GM18498 (cell line): ENCODE measurements around the gene PLXNA1.

Source experiments
- ATAC-seq: cut with Tn5 transposase; IDR thresholded peaks from one replicate; pipeline ENCODE4 v1.9.1; 2021; ENCODE audit warnings: mild to moderate bottlenecking, moderate library complexity; ENCODE audit not compliant: unreplicated experiment

PLXNA1 gene

DNA sequence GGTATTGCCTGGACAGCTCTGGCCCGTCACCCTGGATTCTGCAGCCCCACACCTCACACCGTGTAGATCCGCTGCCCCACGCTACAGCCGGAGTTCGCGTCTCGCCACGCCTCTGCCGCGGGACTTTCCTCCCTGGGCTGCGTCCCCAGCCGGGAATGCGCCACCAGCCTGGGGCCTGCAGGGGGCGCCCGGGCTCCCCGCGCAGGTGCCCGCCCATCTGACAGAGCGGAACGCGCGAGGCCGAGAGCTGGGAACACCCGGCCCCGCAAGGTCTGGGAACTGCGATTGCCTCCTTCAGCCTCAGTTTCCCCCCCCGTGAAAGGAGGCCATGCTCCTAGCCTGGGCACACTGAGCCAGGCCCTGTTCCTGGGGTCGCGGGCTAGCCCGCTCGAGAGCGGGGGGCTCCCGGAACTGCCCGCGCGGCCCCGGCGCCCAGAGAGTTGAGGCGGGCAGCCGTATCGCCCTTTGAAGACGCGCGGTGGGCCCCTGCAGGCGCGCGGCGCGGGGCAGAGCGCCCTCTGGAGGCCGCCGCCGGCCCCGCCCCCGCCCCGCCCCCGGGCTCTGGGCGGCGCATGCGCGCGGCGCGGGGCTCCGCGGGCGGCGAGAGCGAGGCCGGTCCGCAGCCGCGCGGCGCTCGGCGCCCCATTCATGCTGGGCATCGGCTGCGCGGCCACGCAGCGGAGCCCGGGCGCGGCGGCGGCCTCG is at the start of gene PLXNA1:
Gene PLXNA1, plus strand, starts transcription at position 645 of the 705 bp plus-strand sequence. CDS start 5,479 bp downstream, outside the sequence.
- peak; percentile 72 for ATAC-seq

DNA sequence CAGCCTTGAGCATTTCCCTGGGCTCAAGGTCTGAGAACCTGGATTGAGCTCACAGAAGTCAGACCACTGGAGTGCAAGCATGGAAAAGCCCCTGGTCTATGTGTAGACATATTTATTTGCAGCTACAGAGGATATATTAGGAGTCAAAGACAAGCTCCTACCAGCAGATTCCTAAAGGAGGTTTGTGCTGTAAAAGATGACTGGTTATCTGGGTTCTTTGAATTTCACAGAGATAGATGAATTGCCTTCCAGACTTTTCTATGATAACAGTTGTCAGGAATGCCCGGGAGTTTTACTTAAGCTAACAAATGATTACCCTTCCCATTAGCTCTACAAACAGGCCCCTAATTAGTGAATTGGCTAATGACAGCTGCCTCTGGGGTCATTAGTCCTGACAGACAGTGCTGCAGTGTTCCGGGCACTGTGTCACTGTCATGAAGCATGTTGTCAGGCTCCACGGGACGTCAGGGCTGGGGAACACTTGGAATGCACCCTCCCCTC is 48.8 kb upstream of the PLXNA1 start:
- ATAC-seq, result no peak

DNA sequence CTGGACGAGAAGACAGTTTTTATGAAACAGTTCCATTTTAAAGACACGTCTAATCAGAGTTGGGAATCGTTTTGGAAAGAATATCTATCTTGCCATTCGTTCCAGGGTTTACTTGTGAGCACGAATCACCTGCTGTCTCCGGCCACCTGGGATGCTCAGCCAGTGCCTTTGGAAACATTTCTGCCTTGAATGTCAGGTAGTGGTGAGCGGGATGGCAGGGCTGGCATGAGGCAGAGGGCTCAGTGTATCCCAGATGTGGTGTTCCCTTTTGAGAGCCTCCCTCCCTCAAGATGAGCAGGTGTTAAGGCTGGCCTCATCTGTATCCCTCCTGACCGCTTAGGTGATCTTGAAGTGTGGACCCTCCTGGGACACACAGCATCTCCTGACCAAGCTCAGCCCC is 47.9 kb upstream of the PLXNA1 start:
- no peak for ATAC-seq

DNA sequence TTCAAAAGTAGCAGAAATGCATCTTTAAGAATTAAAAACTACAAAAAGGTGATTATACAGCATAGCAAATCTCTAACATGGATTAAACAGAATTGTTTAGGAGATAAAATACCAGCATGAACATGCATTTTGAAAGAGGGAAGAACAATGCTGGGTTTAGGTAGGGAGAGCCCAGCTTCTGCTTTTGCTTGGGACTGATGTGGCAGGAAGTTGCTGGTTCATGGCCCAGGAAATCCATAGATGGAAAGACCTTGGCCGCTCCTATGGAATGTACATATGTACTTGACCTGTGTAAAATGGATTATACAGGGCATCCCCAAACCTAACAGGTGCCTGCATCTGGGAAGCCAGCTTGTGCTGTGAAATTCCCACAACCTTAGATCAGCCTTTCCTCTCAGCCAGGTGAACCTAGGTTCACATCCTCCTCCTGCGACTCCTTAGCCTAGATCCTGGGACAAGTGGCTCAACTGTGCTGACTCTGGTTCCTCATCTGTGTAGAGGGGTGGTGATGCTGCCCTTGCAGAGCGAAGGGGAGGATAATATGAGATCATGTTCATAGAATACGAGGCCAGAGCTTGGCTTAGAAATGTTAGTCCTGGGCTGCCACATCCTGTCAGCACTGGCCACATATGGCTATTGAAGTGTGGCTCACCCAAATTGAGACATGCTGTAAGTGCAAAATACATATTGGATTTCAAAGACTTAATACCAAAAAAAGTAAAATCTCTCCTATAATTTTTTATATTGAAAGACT is 47.0 kb upstream of the PLXNA1 start:
- no peak for ATAC-seq

DNA sequence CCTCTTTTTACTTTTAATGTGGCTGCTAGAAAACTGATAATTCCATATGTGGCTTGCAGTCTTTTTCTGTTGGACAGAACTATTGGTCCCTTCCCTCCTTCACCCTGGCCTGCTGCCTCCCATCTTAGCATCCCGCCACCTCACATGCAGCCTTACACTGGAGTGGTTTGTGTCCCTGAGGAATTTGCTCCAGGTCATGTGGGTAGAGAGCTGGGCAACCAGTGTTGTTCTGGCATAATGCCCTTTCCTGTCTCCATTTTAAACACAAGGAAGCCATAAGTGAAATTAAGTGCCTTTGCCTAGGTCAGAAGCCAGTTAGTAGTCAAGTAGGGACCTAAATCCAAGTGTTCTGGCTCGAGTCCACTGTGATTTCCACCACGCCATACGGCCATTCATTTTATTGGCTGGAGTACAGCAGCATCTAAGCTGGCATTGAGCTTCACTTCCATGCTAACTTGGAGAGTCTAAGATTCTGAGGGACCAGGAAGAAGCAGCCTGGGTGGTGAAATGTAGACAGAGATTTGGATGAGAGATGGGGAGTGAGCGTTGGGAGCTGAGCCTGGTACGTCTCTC is 46.0 kb upstream of the PLXNA1 start:
- ATAC-seq, result no peak

DNA sequence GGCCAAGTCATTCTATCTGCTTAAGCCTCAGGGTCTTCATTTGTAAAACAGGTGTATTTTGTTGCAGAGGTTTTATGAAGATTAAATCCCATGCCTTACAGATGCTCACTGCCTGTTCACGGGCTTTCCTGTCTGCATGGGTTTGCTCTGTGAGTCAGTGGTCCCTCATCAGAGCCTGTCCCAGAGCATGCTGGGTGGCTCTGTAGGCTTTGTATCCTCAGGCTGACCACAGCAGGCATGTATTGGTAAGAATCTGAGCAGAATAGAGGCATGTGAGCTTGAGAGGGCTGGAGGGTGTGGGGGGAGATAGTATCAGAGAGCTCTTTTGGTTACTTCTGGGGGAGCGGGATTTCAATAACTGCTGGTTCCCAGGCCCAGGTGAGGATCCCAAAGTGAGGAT is 45.4 kb upstream of the PLXNA1 start:
- ATAC-seq, result no peak

DNA sequence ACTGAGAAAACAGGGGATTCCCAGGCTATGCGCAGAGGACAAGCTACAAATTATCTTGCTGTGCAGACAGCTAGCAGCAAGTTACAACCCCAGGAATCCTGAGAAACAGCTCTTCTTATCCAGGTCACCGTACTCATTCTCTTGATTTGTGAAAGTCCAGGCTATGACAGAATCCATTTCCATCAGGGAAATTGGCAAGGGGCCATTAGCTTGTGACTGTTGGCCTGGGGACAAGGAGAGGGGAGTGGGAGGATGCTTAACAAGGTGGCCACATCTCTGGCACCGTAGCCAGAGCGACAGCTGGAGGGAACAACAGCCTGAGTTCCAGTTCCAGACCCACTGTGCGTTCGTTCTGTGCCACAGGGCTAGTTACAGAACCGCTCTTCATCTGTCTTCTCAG is 44.9 kb upstream of the PLXNA1 start:
- no peak for ATAC-seq

DNA sequence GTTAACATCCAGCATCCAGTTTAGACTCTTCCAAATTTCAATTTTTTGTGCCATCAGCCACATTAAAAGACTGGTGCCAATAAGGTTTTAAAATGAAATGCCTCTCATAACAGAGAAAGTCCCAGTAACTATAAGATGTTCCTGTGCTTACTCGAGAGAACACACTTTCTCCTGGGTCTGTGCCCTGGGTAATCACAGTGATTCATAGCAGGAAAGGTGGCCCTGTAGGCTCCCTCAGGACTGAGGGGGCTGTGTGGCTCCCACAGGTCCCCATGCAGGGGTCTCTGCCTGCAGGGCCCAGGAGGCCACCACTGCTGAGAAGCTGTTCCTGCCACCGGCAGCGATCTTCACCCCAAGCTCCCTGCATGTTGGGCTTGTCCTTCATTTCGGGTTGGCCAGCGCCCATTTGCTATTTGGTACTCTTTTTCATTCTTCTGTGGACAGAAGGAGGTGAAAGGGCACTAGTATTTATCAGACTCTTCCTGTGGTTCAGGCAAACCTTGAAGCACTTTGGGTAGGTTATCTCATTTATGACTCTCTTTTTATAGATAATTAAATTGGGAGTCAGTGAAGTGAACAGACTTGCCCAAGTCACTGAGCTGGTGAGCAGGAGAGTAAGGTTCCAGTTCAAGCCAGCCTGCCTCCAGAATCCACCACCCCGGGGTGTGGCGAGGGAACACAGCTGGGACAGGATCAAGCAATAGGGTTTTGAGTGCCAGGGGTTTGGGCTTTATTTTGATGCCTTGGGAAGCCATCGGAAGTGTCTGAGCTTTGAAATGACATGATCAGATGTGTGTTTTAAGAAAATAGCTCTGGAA is 44.2 kb upstream of the PLXNA1 start:
- ATAC-seq, result no peak

DNA sequence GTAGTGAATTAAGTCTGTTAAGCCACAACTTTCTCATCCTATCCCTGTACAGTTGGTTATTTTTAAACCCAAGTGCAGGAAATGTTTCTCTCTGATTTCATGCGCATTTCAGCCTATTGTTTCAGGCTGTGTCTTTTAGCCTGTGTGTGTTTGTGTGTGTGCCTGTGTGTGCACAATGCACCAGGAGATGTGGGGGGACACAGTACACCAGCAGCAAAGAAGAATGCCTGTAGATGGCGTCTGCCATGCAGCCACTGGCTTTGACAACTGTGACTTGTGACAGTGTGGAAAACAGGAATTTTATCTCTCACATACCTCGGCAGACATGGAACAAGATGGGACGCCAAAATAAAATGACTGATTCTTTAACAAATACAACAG is 43.6 kb upstream of the PLXNA1 start:
- no peak for ATAC-seq

DNA sequence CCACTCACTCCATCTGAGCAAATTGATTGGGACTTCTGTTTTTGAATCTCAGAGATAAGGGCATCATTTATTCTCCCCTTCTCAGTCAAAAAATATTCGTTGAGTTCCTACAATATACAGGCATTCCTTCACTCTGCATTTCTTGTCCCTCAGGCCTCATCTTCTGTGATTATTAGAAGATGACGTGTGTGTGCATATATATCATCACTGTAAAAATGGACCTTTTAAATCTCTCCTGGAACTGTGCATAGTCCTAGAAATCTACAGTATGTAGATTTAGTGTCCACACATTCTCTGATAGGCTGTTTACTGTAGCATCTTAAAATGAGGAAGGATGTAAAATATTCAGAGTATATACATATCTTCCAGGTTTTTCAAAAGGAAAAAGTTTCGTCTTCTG is 43.2 kb upstream of the PLXNA1 start:
- no peak for ATAC-seq

DNA sequence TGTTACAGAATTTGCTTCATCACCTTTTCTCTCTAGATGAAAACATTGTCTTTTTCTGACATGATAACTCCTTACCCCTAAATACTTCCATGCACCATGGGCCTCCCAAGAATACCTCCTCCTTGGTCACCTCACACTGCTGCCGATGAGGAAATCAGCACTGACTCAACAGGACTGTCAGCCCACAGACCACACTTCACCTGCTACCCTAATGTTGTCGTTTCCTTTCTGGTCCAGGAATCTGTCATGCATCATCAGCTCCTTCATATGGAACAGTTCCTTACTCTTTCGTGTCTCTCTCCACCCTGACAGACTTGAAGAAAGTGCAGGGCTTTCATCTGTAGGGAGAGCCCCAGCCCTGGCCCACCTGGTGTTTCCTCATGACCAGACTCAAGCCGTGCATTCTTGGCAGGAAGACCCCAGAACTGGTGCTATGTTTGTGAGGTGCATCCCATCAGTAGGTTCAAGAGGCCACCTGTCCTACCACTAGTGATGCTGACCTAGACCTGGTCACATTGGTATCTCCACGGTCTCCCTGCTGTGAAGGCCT is 41.1 kb upstream of the PLXNA1 start:
- ATAC-seq, result no peak

DNA sequence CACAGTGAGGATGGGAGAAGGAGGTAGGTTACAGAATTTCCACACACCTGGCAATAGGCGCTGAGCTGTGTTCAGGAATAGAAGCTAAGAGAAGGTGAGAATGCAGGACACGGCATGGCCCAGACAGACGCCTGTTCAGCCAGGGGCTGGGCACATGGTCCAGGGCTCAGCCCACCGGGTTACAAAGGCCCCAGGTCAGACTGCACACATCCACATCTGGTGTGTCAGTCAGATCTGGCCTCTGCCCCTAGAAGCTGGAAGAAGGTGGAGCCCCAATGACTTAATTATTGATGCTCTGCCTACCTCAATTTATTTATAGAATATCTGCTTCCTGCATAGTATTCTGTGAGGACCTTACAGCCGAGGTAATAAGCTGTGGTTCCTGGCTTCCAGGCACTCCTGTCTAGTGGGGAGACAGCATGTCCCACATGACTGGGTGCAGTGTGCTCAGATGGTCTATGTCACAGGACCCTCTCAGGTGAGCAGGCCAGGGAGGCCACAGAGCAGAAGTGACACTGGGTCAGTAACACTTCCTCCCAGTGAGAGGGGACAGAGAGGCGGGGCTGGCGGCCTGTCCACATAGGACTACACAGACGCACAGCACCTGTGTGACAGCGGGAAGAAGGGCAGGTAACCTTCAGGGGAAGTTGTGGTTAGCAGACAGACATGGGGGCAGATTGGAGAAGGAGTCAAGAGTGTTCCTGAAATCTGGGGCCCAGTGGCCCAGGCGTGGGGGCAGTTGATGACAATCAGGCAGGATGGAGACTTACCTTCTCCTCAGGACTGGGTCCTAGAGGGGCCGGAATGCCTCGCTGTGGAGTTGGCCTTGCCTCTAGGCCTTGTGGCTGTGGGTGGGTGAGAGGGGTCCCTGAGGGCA is 38.6 kb upstream of the PLXNA1 start:
- no peak for ATAC-seq

DNA sequence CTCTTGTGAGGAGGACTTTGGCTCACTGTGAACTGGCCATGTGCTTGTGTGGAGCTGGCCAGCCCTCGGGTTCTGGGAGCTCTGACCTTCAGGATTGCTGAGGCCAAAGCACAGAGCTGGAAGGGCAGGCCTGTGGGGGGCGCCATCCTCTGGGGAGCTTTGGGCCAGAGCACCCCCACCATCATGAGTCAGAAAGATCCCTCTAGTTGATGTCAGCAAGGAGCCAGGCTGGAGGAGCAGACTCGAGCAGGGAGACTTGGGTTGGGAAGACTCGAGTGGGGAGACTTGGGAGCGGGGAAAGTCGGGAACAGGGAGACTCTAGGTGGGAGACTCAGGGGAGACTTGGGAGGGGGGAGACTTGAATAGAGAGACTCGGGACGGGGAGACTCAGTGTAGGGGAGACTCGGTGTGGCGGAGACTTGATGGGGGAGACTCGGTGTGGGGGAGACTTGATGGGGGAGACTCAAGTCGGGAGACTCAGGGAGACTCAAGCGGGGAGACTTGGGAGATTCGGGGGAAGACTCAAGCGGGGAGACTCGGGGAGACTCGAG is 37.7 kb upstream of the PLXNA1 start:
- ATAC-seq, result no peak

DNA sequence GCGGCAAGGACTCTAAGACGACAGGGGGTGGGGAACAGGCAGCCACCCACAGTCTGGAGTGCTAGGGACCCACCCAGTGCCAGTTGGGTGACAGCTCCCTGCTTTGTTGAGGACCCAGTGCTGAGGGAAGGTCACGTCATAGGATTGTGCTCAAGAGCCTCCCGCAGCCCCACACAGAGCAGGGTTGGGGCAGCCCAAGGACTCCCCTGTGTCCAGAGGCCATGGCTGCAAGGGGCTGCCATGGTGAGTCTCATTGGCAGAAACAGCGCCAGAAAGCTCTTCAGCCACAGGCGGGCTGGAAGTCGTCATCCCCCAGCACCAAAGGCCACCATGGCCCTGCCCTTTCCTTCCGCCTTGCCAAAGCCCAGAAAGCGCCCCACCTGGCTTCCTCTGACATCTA is 37.0 kb upstream of the PLXNA1 start:
- ATAC-seq, result no peak

DNA sequence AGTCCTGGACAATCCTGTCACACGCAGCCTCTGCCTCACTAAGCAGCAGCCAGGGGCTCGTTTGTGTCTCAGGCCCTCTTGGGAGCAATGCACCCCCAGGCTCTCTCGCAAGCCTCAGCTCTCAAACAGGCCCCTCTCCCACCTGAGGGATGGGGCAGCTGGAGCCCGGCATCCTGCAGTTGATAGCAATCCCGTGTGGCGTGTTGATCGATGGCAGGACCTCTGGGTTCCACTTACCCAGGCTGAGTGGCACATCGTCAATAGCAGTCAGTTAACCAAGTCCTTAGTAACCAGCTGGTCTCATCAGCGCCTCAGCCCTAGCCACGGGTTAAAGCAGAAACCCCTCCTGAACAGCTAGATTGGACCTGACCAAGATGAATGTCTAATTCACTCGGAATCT is 36.5 kb upstream of the PLXNA1 start:
- ATAC-seq, result no peak

DNA sequence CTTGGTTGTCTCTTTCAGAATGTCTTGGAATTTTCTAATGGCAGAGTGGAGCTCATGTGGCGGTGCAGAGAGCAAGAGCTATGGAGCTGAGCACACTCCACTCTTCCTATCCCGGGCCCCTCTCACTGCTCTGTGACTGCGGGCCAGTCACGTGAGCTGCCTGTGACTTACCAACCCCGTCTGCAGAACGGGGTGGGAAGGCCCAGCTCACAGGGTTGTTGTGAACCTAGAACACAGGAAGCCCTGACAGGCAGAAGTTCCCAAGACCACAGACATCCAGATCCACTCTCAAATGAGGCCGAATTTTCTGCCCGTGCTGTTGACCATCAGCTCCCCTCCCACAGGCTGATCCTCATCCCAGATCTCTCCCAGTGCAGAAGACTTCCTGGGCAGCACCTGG is 35.5 kb upstream of the PLXNA1 start:
- ATAC-seq, result no peak

DNA sequence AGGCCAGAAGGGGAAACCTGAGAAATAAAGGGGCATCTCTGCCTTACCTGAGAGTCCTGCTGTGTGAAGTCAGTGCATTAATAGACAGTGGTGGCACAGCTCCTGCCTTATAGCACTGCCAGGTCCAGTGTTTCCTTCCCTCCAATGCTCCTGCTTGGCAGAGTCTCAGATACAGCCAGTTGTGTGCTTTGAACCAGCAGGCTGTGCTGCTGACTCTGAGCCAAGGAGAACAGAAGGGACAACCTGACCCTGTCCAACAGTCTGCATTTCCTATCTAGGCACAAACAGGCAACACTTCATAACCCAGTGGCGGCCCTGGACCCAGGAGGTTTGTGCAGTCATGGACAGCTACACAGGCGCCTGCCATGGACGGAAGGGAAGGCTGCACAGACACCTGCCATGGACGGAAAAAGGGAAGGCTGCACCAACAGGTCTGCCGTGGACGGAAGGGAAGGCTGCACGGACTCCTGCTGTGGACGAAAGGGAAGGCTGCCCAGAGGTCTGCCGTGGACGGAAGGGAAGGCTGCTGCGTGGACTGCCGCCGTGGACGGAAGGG is 33.9 kb upstream of the PLXNA1 start:
- no peak for ATAC-seq

DNA sequence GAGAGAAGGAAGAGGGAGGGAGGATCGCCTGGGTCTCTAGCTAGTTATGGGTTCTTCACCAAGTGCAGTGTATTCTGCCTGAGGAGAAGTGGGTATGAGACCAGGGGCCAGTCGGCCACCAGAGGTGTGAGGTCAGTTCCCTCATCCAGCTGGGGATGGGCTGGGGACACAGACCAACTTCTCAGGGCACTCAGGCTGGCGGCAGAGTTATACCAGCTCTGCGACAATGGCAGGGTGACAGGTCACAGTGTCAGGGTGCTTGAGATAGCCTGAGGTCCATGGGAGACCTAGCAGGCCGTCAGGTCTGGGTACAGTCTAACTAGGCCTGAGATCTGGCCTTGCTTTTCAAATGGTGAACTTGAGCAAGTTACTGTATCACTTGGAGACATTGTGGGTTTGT is 31.4 kb upstream of the PLXNA1 start:
- no peak for ATAC-seq

DNA sequence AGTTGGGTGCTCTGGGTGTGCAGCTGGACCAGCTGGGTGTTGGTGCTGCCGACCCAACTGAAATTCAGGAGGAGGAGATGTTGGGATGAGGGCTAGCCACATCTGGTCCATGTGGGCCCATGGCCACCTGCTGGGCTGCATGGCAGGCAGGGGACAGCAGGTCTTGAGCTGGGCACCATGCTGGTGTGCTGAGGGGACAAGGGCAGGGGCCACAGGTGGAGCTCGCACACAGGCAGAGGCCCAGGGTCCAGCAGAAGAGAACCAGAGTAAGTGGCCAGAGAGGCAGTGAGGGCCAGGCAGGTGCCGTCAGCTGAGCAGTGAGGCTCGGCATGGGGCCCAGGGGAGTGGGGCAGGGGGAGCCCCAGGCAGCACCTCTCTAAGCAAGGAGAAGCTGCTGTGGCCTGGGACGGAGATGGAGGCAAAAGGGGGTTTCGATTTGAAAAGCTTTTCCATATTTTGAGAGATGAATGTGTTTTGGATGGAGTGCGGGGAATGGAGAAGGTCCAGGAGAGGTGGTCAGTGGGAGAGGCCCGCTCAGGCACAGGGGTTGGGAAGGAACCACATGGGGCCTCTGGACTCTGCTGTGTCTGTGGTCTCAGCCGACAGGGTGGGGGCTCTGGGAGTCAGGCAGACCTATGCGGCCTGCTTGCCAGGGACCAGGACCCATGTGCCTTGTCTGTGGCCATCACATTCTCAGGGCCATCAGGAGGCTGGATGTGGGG is 30.5 kb upstream of the PLXNA1 start:
- no peak for ATAC-seq
